GM23248 (cell line): ENCODE results near the gene UTP18. TPM values are rescaled to one million over a fixed set of nuclear protein-coding genes. Genes with fewer than 3 reads are reported as not detected.
"Not testable (repeated sequence)": the region's sequence is repeated elsewhere in the genome, so short reads cannot be mapped to it uniquely, and the experiment has no call there.

ENCODE experiments used
- DNase-seq: peaks from one replicate; pipeline ENCODE4 v3.0.0-alpha.2; 2015
- H2AFZ ChIP-seq: fragments of 200-600 bp; sonication (generic); 2 replicates; pipeline ENCODE4 v1.6.1; 2016; ENCODE audit warnings: antibody characterized with exemption
- H3F3A ChIP-seq: fragments of 200-600 bp; sonication (generic); 2 replicates; pipeline ENCODE4 v1.6.1; 2016; ENCODE audit warnings: mild to moderate bottlenecking, antibody characterized with exemption, mixed run types; ENCODE audit not compliant: insufficient read depth
- H3K27ac ChIP-seq: fragments of 200-600 bp; sonication (generic); 2 replicates; pipeline ENCODE4 v1.5.1; 2016; ENCODE audit warnings: mild to moderate bottlenecking
- H3K27me3 ChIP-seq: fragments of 200-600 bp; sonication (generic); replicated peaks from 2 replicates; pipeline ENCODE4 v1.6.1; 2016; ENCODE audit warnings: mild to moderate bottlenecking; ENCODE audit not compliant: insufficient read depth
- H3K36me3 ChIP-seq: fragments of 200-600 bp; sonication (generic); 2 replicates; pipeline ENCODE4 v1.6.1; 2016; ENCODE audit warnings: low read depth, mild to moderate bottlenecking
- H3K4me1 ChIP-seq: fragments of 200-600 bp; sonication (generic); 2 replicates; pipeline ENCODE4 v1.6.1; 2016; ENCODE audit warnings: mild to moderate bottlenecking; ENCODE audit not compliant: insufficient read depth
- H3K4me2 ChIP-seq: fragments of 200-600 bp; sonication (generic); one replicate; pipeline ENCODE4 v1.6.1; 2016; ENCODE audit warnings: mild to moderate bottlenecking; ENCODE audit not compliant: unreplicated experiment
- H3K4me3 ChIP-seq: fragments of 200-600 bp; sonication (generic); 2 replicates; pipeline ENCODE4 v1.5.1; 2016; ENCODE audit warnings: mild to moderate bottlenecking
- H3K79me2 ChIP-seq: fragments of 200-600 bp; sonication (generic); 2 replicates; pipeline ENCODE4 v1.6.1; 2016; ENCODE audit warnings: mild to moderate bottlenecking; ENCODE audit not compliant: insufficient read depth
- H3K9ac ChIP-seq: fragments of 200-600 bp; sonication (generic); 2 replicates; pipeline ENCODE4 v1.6.1; 2016; ENCODE audit warnings: mild to moderate bottlenecking
- H3K9me2 ChIP-seq: fragments of 200-600 bp; sonication (generic); 2 replicates; pipeline ENCODE4 v1.6.1; 2016; ENCODE audit warnings: mixed run types, mild to moderate bottlenecking, moderate library complexity; ENCODE audit not compliant: insufficient read depth
- H3K9me3 ChIP-seq: fragments of 200-600 bp; sonication (generic); one replicate; pipeline ENCODE4 v1.6.1; 2017; ENCODE audit warnings: low read depth
- H4K20me1 ChIP-seq: fragments of 200-600 bp; sonication (generic); 2 replicates; pipeline ENCODE4 v1.6.0; 2016; ENCODE audit not compliant: insufficient read depth
- EZH2 ChIP-seq: fragments of 200-600 bp; sonication (generic); IDR thresholded peaks from 2 replicates; pipeline ENCODE4 v1.6.1; 2018; ENCODE audit warnings: antibody characterized with exemption, mild to moderate bottlenecking; ENCODE audit not compliant: insufficient read depth, poor library complexity, severe bottlenecking
- EZH2phosphoT487 ChIP-seq: fragments of 200-600 bp; sonication (generic); IDR thresholded peaks from 2 replicates; pipeline ENCODE4 v1.6.1; 2018; ENCODE audit warnings: antibody characterized with exemption, moderate library complexity, mild to moderate bottlenecking, low read depth; ENCODE audit not compliant: insufficient read depth
- WGBS, 2 experiments: methylation state at CpG; one replicate each; pipeline ENCODE4 v1.1.6; 2015 to 2017; ENCODE audit warnings: low lambda C conversion rate in 2 of 2, low coverage in 1 of 2; ENCODE audit errors: missing lambda C conversion rate in 2 of 2; 5-methylcytosine and 5-hydroxymethylcytosine counted together
- in situ Hi-C: fragments of 300-500 bp; cut with MboI; formaldehyde crosslinking; loops from 2 replicates; pipeline ENCODE4 v1.15.0; 2020
- polyA plus RNA-seq: library from polyadenylated mRNA; unstranded; fragments of >200 nt; fragmentation: Nextera tagmentation; extraction: Ambion mirVana; gene quantifications from 2 replicates; pipeline ENCODE4 v1.2.1, GENCODE V29; 2016
- total RNA-seq: library from RNA; depleted of rRNA; stranded (reverse); fragments of >200 nt; shearing (Covaris generic); gene quantifications from 2 replicates; pipeline ENCODE4 v1.2.3, GENCODE V29; 2014

Gene UTP18
- total and polyA plus RNA-seq, 2 experiments from 2014 or later, result 26.8 to 31.4 TPM

DNA sequence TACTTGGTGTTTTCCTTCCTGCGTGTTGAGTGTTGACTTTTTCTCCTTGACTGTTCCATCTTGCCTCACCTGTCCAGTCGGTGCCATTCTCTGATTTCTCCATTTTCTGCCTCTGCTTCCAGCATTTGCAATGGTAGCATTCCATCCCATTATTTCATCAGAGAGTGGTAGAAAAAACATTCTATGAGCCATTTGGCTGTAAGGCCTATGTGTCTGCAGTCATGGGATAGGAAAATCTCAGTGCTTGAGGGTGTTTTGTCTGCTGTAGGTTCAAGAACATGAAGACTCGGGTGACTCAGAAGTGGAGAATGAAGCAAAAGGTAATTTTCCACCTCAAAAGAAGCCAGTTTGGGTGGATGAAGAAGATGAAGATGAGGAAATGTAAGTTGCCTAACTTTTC lies 2.7 kb downstream of the UTP18 start:
- H3K27me3 ChIP-seq, result no peaks in the 10 kb centered on the region
- H3K9me3 ChIP-seq, result no peaks in the 10 kb centered on the region
- H4K20me1 ChIP-seq, result no peaks in the 10 kb centered on the region; the same call in 1 of the 2 replicates
- H3K36me3 ChIP-seq, result peaks cover 29% of the 10 kb centered on the region
- in situ Hi-C loops, result no loop called here
- WGBS, 2 experiments, result 95 to 100% methylated on average over 3 of the region's 3 CpGs
- DNase-seq, result peak; percentile 62
- 0 out of 2 replicates have a peak overlapping the region, but pooled peaks have one; percentile 29 for H3K9ac ChIP-seq
- peaks cover 27% of the 10 kb centered on the region for H3K4me1 ChIP-seq
- TF ChIP-seq EZH2, result no peak
- TF ChIP-seq EZH2phosphoT487, result no peak
- no peak overlapping the region for H2AFZ ChIP-seq
- no peak overlapping the region for H3K4me2 ChIP-seq
- peaks cover 29% of the 10 kb centered on the region for H3F3A ChIP-seq
- H3K79me2 ChIP-seq, result peaks cover 88% of the 10 kb centered on the region
- H3K4me3 ChIP-seq, result no peak overlapping the region
- H3K27ac ChIP-seq, result peak overlapping the region; percentile 55
- no peaks in the 10 kb centered on the region for H3K9me2 ChIP-seq

DNA sequence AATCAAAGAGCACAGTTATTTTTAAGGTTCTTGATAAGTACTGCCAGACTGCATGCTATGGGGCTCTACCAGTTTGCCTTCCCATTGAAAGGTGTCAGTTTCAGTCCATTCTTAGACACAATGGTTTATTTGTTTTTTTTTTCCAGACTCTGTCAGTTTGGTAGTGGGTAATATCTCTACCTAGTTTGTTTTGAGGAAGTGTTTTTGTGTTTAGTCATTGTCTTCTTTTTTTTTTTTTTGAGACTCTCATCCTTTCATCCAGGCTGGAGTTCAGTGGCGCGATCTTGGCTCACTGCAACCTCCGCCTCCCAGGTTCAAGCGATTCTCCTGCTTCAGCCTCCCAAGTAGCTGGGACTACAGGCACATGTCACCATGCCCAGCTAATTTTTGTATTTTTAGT lies 4.1 kb downstream of the UTP18 start:
- H3K4me2 ChIP-seq, H3K9me3 ChIP-seq, H3K9ac ChIP-seq, in situ Hi-C loops, H4K20me1 ChIP-seq, H3K4me3 ChIP-seq, DNase-seq, H3K27ac ChIP-seq, H2AFZ ChIP-seq, H3K27me3 ChIP-seq, H3K9me2 ChIP-seq: not testable (repeated sequence)
- Histone ChIP-seq H3F3A (peaks cover 21% of the 10 kb centered on the region), H3K36me3 (peaks cover 40% of the 10 kb centered on the region), H3K79me2 (peaks cover 85% of the 10 kb centered on the region), H3K4me1 (peaks cover 18% of the 10 kb centered on the region)
- WGBS, 2 experiments, result 99 to 100% methylated on average over 3 to 4 of the region's 4 CpGs

DNA sequence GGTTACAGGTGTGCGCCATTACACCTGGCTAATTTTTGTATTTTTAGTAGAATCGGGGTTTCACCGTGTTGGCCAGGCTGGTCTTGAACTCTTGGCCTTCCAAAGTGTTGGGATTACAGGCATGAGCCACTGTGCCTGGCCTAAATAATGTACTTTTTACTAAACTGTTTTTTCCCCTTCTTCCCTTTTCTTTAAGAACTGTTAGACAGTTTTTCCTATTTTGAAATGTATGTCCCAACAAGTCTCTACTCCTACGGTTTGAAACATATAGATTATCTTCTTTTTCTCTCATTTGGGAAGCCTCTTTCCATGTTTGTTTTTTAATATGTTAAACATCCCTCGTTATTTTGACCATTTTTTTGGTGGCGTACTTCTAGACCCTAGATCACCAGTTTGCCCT lies 9.6 kb downstream of the UTP18 start:
- peaks cover 77% of the 10 kb centered on the region for H3K79me2 ChIP-seq
- no peak overlapping the region for H3K9ac ChIP-seq
- peaks cover 6% of the 10 kb centered on the region for H3K4me1 ChIP-seq
- peaks cover 12% of the 10 kb centered on the region for H3F3A ChIP-seq
- H3K36me3 ChIP-seq, result peaks cover 61% of the 10 kb centered on the region
- in situ Hi-C loops, result no loop called here
- no peak overlapping the region for H2AFZ ChIP-seq
- H3K9me2 ChIP-seq, result no peaks in the 10 kb centered on the region
- H4K20me1 ChIP-seq, result no peaks in the 10 kb centered on the region
- no peak for DNase-seq
- no peak overlapping the region for H3K27ac ChIP-seq
- no peak for TF ChIP-seq EZH2phosphoT487
- TF ChIP-seq EZH2, result no peak
- WGBS, 2 experiments, result 96 to 99% methylated on average over 6 of the region's 6 CpGs
- H3K9me3 ChIP-seq, result no peaks in the 10 kb centered on the region
- no peak overlapping the region for H3K4me2 ChIP-seq
- H3K4me3 ChIP-seq, result no peak overlapping the region
- no peaks in the 10 kb centered on the region for H3K27me3 ChIP-seq

DNA sequence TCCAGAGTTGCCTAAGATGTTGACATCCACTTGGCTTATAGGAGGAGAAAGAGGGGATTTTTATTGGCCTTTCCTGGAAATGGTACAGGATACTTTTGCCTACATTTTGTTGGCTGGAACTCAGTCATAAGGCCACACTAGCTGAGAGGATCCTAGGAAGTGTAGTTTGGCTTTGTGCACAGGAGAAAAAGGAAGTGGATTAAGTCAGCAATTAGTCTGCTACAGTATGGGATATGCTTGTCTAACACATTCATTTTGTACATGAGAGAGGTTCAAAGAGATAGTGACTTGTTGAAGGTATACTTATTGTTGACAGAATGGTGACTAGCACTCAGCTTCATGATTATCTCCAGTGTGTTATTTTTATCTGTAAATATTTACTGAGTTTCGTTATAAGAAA lies 10.3 kb downstream of the UTP18 start:
- no peak for DNase-seq
- Histone ChIP-seq H4K20me1 (0 out of 2 replicates have a peak, but pooled peaks cover under 1% of the 10 kb centered on the region), H3K4me3 (no peak overlapping the region), H3K9ac (no peak overlapping the region), H3K27me3 (no peaks in the 10 kb centered on the region), H3K4me2 (no peak overlapping the region), H3K9me2 (no peaks in the 10 kb centered on the region), H3K4me1 (peaks cover 10% of the 10 kb centered on the region), H2AFZ (no peak overlapping the region), H3K9me3 (no peaks in the 10 kb centered on the region), H3F3A (peaks cover 16% of the 10 kb centered on the region), H3K36me3 (peaks cover 60% of the 10 kb centered on the region), H3K79me2 (peaks cover 71% of the 10 kb centered on the region), H3K27ac (no peak overlapping the region)
- in situ Hi-C loops, result no loop called here
- WGBS, 2 experiments, result 97 to 100% methylated on average over 1 of the region's 1 CpG
- TF ChIP-seq EZH2, result no peak
- no peak for TF ChIP-seq EZH2phosphoT487

DNA sequence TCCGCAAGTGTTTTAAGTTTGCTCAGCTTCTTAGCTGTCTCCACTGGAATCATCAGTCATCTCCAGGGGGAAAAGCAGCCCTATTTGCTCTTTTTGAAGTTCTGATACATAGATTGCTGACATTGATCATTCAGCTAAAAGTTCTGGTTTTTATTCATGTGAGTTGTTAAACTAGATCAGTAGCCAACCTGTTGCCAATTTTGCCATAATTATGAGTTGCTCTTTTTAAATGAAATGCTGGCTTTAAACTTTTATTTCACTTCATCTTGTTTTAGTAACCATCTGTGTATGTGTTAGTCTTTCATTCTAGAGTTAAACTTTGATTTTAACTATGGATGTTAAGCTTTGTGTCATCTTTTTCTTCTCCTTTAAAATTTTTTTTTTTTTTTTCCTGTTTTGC lies 12.5 kb downstream of the UTP18 start:
- H4K20me1 ChIP-seq, result peaks cover 7% of the 10 kb centered on the region
- no peak overlapping the region for H2AFZ ChIP-seq
- H3K4me1 ChIP-seq, result peaks cover 16% of the 10 kb centered on the region
- TF ChIP-seq EZH2phosphoT487, result no peak
- TF ChIP-seq EZH2, result no peak
- H3K4me3 ChIP-seq, result no peak overlapping the region
- H3K9me3 ChIP-seq, result no peaks in the 10 kb centered on the region
- peaks cover 59% of the 10 kb centered on the region for H3K79me2 ChIP-seq
- peaks cover 25% of the 10 kb centered on the region for H3F3A ChIP-seq
- H3K27me3 ChIP-seq, result no peaks in the 10 kb centered on the region
- peaks cover 54% of the 10 kb centered on the region for H3K36me3 ChIP-seq
- H3K9ac ChIP-seq, result no peak overlapping the region
- in situ Hi-C loops, result no loop called here
- no peak for DNase-seq
- H3K9me2 ChIP-seq, result no peaks in the 10 kb centered on the region
- H3K4me2 ChIP-seq, result no peak overlapping the region
- 94 to 100% methylated on average over 1 of the region's 1 CpG for WGBS, 2 experiments
- no peak overlapping the region for H3K27ac ChIP-seq
